Esophagus muscularis mucosa (tissue), 4 donors: ENCODE results near the gene SLC24A4.

ENCODE experiments used
- CTCF ChIP-seq, 3 experiments: fragments of 200-600 bp in 2 of 3; fragments of 450-650 bp in 1 of 3; sonication (generic) in 2 of 3; IDR thresholded peaks; one replicate each; pipeline ENCODE4 v1.5.1; 2017 to 2019; ENCODE audit warnings: antibody characterized with exemption in 3 of 3, mild to moderate bottlenecking in 2 of 3, moderate library complexity in 1 of 3
- EP300 ChIP-seq: sonication (generic); formaldehyde crosslinking; IDR thresholded peaks from one replicate; pipeline ENCODE4 v1.6.1; 2017; ENCODE audit warnings: antibody characterized with exemption
- POLR2A ChIP-seq: fragments of 450-650 bp; IDR thresholded peaks from one replicate; pipeline ENCODE4 v1.6.1; 2017; ENCODE audit warnings: antibody characterized with exemption, moderate library complexity, mild to moderate bottlenecking, low read depth
- POLR2AphosphoS5 ChIP-seq, 2 donors: sonication (generic); formaldehyde crosslinking; IDR thresholded peaks; one replicate each; pipeline ENCODE4 v1.6.1; 2017; ENCODE audit warnings: antibody characterized with exemption in 2 of 2

DNA sequence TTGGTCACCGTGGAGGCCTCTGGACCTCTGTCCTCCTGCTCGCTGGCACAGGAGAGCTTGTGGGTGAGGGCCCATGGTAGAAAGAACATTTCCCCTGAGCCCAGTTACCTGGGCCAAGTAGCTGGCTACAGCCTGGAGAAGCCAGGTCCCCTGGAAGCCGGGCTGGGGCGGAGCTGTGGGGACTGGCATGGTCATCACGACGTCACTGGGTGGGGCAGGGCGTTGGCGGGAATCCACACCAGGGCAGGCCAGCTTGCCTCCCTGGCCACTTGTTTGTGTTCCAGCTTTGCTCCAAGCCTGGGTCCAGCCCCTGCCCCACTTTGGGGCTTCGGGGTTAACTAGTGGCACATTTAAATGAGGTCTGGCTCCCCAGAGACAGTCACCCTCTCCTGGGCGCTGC, 35.0 kb upstream of the SLC24A4 start:
- TF ChIP-seq CTCF (IDR thresholded peaks at IDR 0.05) (no peak), POLR2A (no peak), POLR2AphosphoS5 (IDR thresholded peaks at IDR 0.05) (no peak), EP300 (no peak)
